GM11168 (cell line): Measurements from ENCODE around the gene CITED2.

ENCODE experiments used
- in situ Hi-C: fragments of 300-500 bp; cut with MboI; formaldehyde crosslinking; loops from one replicate; pipeline ENCODE4 v1.12.0; 2022; ENCODE audit warnings: low sequenced_read_pairs; ENCODE audit not compliant: unreplicated experiment

The CITED2 gene

DNA sequence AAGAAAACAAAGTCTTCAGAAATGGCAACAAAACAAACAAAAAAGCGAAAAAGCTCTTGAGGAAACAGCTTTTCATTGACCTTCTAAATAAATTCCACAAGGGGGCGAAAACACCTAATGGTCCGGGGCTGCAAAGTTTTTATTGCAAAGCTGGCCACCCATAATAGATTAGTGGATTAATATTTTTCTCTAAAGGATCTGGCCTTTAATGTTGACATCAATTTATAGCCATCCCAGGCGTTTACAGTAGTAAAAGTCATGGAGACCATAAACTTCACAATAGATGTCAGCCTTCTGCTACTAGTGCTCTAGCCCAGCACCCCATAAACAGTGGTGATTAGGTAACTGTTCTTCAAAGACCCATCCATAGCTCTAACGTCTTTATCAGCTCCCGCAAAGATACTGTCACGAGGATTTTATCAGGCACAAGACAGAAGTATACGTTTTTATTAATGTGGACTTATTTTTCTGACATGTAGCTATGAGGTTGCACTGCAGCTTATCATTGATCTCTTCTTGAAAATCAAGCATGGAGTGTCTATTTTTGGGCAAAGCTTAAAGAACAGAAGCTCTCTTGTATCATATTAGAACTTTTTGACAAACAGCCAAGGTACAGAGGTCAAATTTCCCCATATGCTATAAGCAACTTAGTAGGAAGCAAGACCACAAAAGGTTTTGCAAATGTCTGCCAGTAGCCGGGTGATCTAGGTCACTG, 4.7 kb downstream of the CITED2 start:
- in situ Hi-C loops, result loop anchor here (5.0 to 25.0 kb wide), 4 partner anchors 215 to 555 kb away; no protein-coding TSS in a partner anchor

DNA sequence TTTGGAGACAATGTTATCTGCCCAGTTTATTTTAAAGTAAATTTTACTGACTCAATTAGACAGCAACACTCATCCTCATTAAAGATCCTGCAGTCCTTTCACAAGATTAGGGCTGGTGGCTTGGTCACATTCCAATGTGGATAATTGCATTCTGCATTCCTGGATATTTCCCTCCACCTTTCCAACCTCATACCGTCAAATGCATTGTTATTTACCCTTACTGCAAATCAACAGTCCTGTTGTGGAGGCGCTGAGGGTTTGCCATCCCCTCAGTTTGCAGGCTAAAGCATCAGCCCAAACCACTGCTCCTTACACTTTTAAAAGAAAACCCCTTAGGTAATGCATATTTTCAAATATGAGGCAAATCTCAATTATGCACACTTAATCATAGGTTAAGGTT, 5.4 kb downstream of the CITED2 start:
- in situ Hi-C loops, result loop anchor here (5.0 to 25.0 kb wide), 3 partner anchors 242 to 554 kb away; no protein-coding TSS in a partner anchor

DNA sequence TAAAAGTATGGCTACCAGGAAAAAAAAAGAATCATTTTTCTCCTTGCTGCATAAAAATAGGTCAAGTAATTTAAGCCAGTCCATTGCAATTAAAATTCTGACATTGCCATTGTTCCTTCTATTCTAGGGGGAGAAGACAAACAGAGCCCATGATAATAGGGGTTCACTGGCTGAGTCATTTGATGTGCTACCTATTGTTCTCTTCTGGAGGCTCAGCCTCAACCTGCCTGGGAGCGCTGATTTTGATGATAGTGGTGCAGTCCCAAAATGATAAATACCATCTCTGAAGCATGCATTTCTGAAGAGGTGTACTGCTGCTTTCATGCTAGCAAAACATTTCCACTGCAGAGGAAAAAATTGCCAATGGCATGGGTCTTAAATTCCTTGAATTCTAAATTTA, 5.8 kb downstream of the CITED2 start:
- in situ Hi-C loops, result loop anchor here (5.0 to 25.0 kb wide), 3 partner anchors 241 to 554 kb away; no protein-coding TSS in a partner anchor

- in situ Hi-C loops, result loop anchor here (5.0 to 25.0 kb wide), 3 partner anchors 241 to 553 kb away; no protein-coding TSS in a partner anchor
These were observed 6.6 kb downstream of the CITED2 start for GRCh38 chr6:139367810-139368351.

- in situ Hi-C loops, result loop anchor here (5.0 to 25.0 kb wide), 3 partner anchors 238 to 550 kb away; no protein-coding TSS in a partner anchor
These were observed 9.5 kb downstream of the CITED2 start for GRCh38 chr6:139364982-139365379.

- in situ Hi-C loops, result loop anchor here (10.0 to 25.0 kb wide), 2 partner anchors 548 to 550 kb away; no protein-coding TSS in a partner anchor
These were observed 10.0 kb downstream of the CITED2 start for GRCh38 chr6:139364302-139364981.

- in situ Hi-C loops, result loop anchor here (10.0 to 25.0 kb wide), 2 partner anchors 549 kb away; no protein-coding TSS in a partner anchor
These were observed 10.7 kb downstream of the CITED2 start for GRCh38 chr6:139363797-139364196.

- in situ Hi-C loops, result loop anchor here (10.0 to 25.0 kb wide), 2 partner anchors 548 to 549 kb away; no protein-coding TSS in a partner anchor
These were observed 11.3 kb downstream of the CITED2 start for GRCh38 chr6:139363123-139363522.

GRCh38 chr6:139361211-139361610, 13.2 kb downstream of the CITED2 start:
- in situ Hi-C loops, result loop anchor here (10.0 to 25.0 kb wide), 2 partner anchors 546 to 551 kb away; no protein-coding TSS in a partner anchor

DNA sequence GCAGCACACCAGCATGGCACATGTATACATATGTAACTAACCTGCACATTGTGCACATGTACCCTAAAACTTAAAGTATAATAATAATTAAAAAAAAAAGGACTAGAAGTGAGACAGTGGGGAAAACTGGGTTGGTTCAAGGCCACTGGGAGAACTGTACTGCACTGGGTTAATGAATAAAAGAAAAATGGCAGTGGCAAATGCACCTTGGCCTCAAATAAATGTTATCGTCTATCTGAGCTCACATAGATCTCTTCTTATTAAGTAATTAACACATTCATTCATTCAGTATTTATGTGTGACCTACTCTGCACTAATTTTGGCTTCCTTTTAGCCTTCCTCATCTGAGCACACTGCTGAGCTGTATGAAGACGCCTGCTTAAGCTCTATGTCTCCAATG, 17.5 kb downstream of the CITED2 start:
- in situ Hi-C loops, result loop anchor here (10.0 to 25.0 kb wide), 2 partner anchors 132 to 555 kb away; no protein-coding TSS in a partner anchor

- in situ Hi-C loops, result loop anchor here (10.0 to 25.0 kb wide), 2 partner anchors 131 to 556 kb away; no protein-coding TSS in a partner anchor
These were observed 18.5 kb downstream of the CITED2 start for GRCh38 chr6:139355777-139356445.

DNA sequence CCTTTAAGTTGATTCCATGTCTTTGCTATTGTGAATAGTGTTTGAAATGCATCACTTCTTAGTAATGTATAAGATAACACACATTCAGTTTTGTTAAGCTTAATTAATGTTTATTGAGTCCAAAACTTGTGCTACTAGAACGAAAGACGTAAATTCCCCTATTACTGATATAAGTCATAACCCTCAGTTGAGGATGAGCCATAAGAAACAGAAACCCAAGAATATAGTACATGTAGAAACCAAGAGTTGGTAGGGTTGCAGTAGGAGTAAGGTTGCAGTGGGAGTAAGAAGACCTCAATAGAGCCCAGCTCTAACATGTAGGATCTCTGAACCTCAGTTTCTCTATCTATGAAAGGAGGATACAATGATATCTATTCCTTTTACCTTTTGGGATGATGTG, 19.3 kb downstream of the CITED2 start:
- in situ Hi-C loops, result loop anchor here (10.0 to 25.0 kb wide), 2 partner anchors 130 to 557 kb away; no protein-coding TSS in a partner anchor

DNA sequence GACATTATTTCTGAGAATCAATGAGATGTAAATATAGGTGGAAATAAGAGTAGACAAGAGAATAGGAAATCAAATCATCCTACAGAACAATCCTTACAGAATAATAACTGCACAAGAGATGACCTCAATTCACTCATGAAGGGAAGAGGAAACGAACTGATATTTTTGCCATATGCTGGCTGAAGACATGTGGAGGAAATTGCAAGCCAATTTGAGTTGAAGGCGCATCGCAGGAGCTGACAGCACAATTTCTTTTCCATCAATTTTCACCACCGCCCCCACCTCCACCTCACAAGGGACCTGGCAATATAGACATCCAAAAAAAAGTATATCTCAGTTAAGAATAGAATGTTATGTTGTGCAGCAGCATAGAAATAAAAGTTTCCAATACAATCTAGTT, 20.3 kb downstream of the CITED2 start:
- in situ Hi-C loops, result loop anchor here (10.0 to 25.0 kb wide), 2 partner anchors 129 to 558 kb away; no protein-coding TSS in a partner anchor

GRCh38 chr6:139349464-139350020, 24.9 kb downstream of the CITED2 start:
- in situ Hi-C loops, result loop anchor here (10.0 to 25.0 kb wide), 2 partner anchors 125 to 563 kb away; no protein-coding TSS in a partner anchor

DNA sequence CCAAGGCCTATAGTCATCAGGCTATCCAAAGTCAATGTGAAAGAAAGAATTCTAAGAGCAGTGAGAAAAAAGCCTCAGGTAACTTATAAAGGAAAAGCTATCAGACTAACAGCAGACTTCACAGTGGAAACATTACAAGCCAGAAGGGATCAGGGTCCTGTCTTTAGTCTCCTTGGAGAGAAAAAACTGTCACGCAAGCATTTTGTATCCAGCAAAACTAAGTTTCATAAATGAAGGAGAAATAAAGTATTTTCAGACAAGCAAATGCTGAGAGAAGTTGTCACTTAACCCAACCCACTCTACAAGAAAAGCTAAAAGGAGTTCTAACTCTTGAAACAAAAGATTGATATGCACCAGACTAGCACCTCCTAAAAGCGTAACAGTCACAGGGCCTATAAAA, 28.1 kb downstream of the CITED2 start:
- in situ Hi-C loops, result no loop called here

DNA sequence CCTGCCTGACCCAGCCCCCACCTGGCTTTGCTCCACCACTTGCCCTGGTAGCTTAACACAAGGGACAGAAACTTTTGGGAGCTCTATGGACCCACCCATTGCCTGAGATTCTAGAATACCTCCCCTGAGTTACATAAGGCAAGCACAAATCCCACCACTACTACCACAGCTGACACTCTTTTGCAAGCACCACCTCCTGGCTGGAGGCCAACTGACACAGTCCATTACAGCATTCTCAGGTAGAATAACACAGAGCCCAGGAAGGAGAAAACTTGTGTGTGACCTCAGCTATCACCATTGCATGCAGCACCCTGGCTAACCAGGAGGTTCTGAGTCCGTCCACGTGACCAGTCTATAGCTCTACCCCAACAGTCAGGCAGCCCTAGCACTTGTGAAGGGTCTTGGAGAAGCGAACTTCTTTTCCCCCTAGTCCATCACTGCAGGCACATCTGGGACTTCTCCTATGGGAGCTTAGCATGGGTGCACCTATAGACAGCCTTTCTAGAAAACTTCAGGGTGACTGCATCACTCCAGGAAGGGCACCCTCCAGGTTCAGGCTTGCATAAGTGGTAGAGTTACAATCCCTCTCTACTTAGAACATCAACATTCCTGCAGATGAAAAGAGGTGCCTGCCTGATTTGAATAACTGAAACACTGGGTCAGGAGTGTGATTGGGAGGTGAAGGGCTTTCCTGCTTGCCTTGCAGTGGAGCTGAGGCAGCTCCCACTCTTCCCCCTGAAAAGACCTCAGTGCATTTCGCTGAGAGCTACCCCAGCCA, 30.1 kb downstream of the CITED2 start:
- in situ Hi-C loops, result no loop called here

DNA sequence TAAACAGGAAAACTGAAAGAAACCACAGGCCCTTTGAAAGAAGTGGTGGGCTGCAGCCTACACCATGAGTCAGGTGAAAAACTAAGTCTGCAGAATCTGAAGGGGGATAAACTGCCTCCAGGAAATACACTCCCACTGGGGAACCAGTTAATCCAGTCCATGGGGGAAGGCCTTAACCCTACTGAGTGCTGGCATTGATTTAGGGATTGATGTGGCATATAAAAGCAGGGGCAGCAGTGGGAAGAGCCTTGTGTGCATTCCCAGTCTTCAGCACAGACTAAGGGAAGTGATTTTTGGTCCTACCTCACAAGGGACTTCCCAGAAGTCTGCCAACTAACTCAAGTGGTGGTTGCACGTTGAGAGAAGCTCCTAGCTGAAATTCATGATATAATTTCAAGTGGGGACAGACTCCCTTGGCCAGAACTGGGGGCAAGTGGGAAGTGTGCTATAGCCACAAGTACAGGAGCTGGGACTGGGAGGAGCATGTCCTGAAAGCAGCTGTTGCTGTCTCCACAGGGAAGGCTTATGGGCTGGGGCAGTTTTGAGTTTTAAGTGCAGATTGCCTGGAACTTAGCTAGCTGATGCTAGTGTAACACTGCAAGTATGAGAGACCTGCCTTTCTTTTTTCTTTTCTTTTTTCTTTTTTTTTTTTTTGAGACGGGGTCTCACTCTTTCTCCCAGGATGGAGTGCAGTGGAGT, 31.2 kb downstream of the CITED2 start:
- in situ Hi-C loops, result no loop called here

DNA sequence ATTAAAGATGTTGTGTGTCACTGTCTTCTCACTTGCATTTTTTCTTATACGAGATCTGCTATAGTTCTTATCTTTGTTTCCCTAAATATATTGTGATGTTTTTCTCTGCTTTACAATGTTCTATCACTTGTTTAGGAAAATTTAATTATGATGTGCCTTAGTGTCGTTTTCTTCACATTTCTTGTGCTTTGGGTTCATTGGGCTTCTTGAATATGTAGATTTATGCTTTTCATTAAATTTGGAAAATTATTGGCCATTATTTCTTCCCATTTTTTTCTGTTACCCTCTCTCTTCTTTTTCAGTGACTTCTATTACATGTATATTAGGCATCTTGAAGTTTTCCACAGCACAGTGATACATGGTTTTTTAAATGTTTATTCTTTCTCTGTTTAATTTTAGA, 33.4 kb downstream of the CITED2 start:
- in situ Hi-C loops, result no loop called here
